Measurements from ENCODE around the gene RCBTB1.

- TF ChIP-seq, protein P1, sequence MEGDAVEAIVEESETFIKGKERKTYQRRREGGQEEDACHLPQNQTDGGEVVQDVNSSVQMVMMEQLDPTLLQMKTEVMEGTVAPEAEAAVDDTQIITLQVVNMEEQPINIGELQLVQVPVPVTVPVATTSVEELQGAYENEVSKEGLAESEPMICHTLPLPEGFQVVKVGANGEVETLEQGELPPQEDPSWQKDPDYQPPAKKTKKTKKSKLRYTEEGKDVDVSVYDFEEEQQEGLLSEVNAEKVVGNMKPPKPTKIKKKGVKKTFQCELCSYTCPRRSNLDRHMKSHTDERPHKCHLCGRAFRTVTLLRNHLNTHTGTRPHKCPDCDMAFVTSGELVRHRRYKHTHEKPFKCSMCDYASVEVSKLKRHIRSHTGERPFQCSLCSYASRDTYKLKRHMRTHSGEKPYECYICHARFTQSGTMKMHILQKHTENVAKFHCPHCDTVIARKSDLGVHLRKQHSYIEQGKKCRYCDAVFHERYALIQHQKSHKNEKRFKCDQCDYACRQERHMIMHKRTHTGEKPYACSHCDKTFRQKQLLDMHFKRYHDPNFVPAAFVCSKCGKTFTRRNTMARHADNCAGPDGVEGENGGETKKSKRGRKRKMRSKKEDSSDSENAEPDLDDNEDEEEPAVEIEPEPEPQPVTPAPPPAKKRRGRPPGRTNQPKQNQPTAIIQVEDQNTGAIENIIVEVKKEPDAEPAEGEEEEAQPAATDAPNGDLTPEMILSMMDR (IDR thresholded peaks at IDR 0.05; ENCODE audit: low read depth, low read length, poor library complexity, severe bottlenecking), result no peak
- TF ChIP-seq EZH2phosphoT487 (IDR thresholded peaks at IDR 0.05; ENCODE audit: borderline replicate concordance, low read length), result no peak
These were observed 24.8 kb upstream of the RCBTB1 start for GRCh38 chr13:49610176-49610575.
